GM19438 (cell line): Measurements from ENCODE around the gene BAD.
"Not testable (repeated sequence)": the region's sequence is repeated elsewhere in the genome, so short reads cannot be mapped to it uniquely, and the experiment has no call there.

Experiments
- ATAC-seq: cut with Tn5 transposase; IDR thresholded peaks from one replicate; pipeline ENCODE4 v1.9.1; 2021; ENCODE audit warnings: low read depth; ENCODE audit not compliant: unreplicated experiment

Gene BAD

GRCh38 chr11:64315667-64316526 lies 31.4 kb upstream of the BAD start:
- ATAC-seq: not testable (repeated sequence)

- no peak for ATAC-seq
Observed at GRCh38 chr11:64314805-64315561, 30.5 kb upstream of the BAD start.

GRCh38 chr11:64314146-64314804 lies 29.8 kb upstream of the BAD start:
- no peak for ATAC-seq

- ATAC-seq: no peak
Observed at GRCh38 chr11:64313491-64314145, 29.2 kb upstream of the BAD start.

GRCh38 chr11:64312947-64313346 lies 28.5 kb upstream of the BAD start:
- ATAC-seq: no peak

- ATAC-seq: not testable (repeated sequence)
Observed at GRCh38 chr11:64307795-64308194, 23.3 kb upstream of the BAD start.

- no peak for ATAC-seq
Observed at GRCh38 chr11:64306876-64307622, 22.6 kb upstream of the BAD start.

- ATAC-seq: no peak
Observed at GRCh38 chr11:64306563-64306875, 22.1 kb upstream of the BAD start.

GRCh38 chr11:64305691-64306562 lies 21.5 kb upstream of the BAD start:
- peak; percentile 25 for ATAC-seq

GRCh38 chr11:64305075-64305690 lies 20.7 kb upstream of the BAD start, which contains the start of gene ESRRA:
Gene ESRRA, plus strand, starts transcription at chr11:64305524. Its CDS starts 1,656 bp downstream, at chr11:64307180.
- peak; percentile 75 for ATAC-seq

GRCh38 chr11:64304316-64305072 lies 20.0 kb upstream of the BAD start:
- ATAC-seq: peak; percentile 2

- ATAC-seq: no peak
Observed at GRCh38 chr11:64304032-64304315, 19.5 kb upstream of the BAD start.

GRCh38 chr11:64303109-64304031 lies 18.9 kb upstream of the BAD start:
- ATAC-seq: no peak

- no peak for ATAC-seq
Observed at GRCh38 chr11:64299847-64300648, 15.6 kb upstream of the BAD start, which contains the start of gene CATSPERZ. Gene CATSPERZ, plus strand, starts transcription at chr11:64300358. Its CDS starts 53 bp downstream, at chr11:64300411.

GRCh38 chr11:64298966-64299846 lies 14.7 kb upstream of the BAD start:
- no peak for ATAC-seq
